CD4-positive, alpha-beta memory T cell (primary cell): ENCODE data around the gene SORCS3. TPM values are rescaled to one million over a fixed set of nuclear protein-coding genes. Genes with fewer than 3 reads are reported as not detected.

Experiments used
- CTCF ChIA-PET: fragments of 350-600 bp; sonication (Branson Sonifier 250); formaldehyde crosslinking; loops from one replicate; lab custom pipeline; 2021; ENCODE audit warnings: inconsistent platforms; ENCODE audit not compliant: partially characterized antibody; lab: Charles Lee
- POLR2A ChIA-PET: fragments of 350-600 bp; sonication (Branson Sonifier 250); formaldehyde crosslinking; loops from one replicate; lab custom pipeline; 2021; ENCODE audit not compliant: partially characterized antibody; lab: Charles Lee
- DNase-seq, 5 donors: peaks; one replicate each; pipeline versions ENCODE4 v3.0.0 to v3.0.0-alpha.2; 2020 to 2022; ENCODE audit warnings: mixed read lengths in 1 of 5
- H3K27ac ChIP-seq: one replicate; pipeline ENCODE4 v1.7.0; 2013; ENCODE audit warnings: low read depth, low read length
- H3K27me3 ChIP-seq: 2 replicates; pipeline ENCODE4 v1.7.0; 2013; ENCODE audit warnings: mild to moderate bottlenecking, low read length, moderate library complexity; ENCODE audit not compliant: insufficient read depth
- H3K36me3 ChIP-seq: 2 replicates; pipeline ENCODE4 v1.7.0; 2013; ENCODE audit warnings: mild to moderate bottlenecking, low read length, moderate library complexity; ENCODE audit not compliant: insufficient read depth
- H3K4me1 ChIP-seq: 2 replicates; pipeline ENCODE4 v1.7.0; 2013; ENCODE audit warnings: mild to moderate bottlenecking, low read length, moderate library complexity; ENCODE audit not compliant: insufficient read depth
- H3K4me3 ChIP-seq, 2 donors: one replicate each; pipeline ENCODE4 v1.7.0; 2013; ENCODE audit warnings: low read length in 2 of 2, mild to moderate bottlenecking in 1 of 2
- H3K9me3 ChIP-seq, 2 donors: one replicate each; pipeline ENCODE4 v1.7.0; 2013; ENCODE audit warnings: low read length in 2 of 2, control low read depth in 1 of 2; ENCODE audit not compliant: control insufficient read depth in 1 of 2
- H3K27ac Mint-ChIP-seq, 7 donors: one replicate each; pipeline ENCODE4 v1.8.0; 2020 to 2021; ENCODE audit warnings: mixed read lengths in 7 of 7, mild to moderate bottlenecking in 6 of 7, inconsistent platforms in 3 of 7, moderate library complexity in 3 of 7
- H3K27me3 Mint-ChIP-seq, 2 donors: one replicate each; pipeline ENCODE4 v1.8.0; 2020 to 2021; ENCODE audit warnings: mixed read lengths in 2 of 2
- H3K36me3 Mint-ChIP-seq, 2 donors: one replicate each; pipeline ENCODE4 v1.8.0; 2020 to 2021; ENCODE audit warnings: mixed read lengths in 2 of 2, inconsistent platforms in 1 of 2, mild to moderate bottlenecking in 1 of 2
- H3K4me1 Mint-ChIP-seq, 4 donors: one replicate each; pipeline ENCODE4 v1.8.0; 2020 to 2021; ENCODE audit warnings: mixed read lengths in 4 of 4, mild to moderate bottlenecking in 1 of 4
- H3K4me3 Mint-ChIP-seq, 8 donors: one replicate each; pipeline ENCODE4 v1.8.0; 2020 to 2021; ENCODE audit warnings: mixed read lengths in 8 of 8, mild to moderate bottlenecking in 7 of 8, moderate library complexity in 6 of 8, inconsistent platforms in 3 of 8
- H3K9me3 Mint-ChIP-seq, 8 donors: one replicate each; pipeline ENCODE4 v1.8.0; 2020 to 2021; ENCODE audit warnings: mixed read lengths in 8 of 8, mild to moderate bottlenecking in 5 of 8, inconsistent platforms in 3 of 8, moderate library complexity in 1 of 8
- intact Hi-C: fragments of 100-400 bp; cut with micrococcal nuclease; formaldehyde crosslinking; loops from one replicate; pipeline ENCODE4 v1.15.1; 2023
- polyA plus RNA-seq, 2 donors: library from polyadenylated mRNA; unstranded; fragments of 300-500 nt; fragmentation: Illumina TruSeq; gene quantifications; one replicate each; pipeline ENCODE4 v1.2.3, GENCODE V29; 2021
- total RNA-seq, 2 experiments: library from RNA; stranded (reverse); gene quantifications; one replicate each; pipeline ENCODE4 v1.2.3, GENCODE V29; 2021

SORCS3 gene
- total and polyA plus RNA-seq, 4 experiments from 2014 or later, result 0.06 to 0.21 TPM; not detected in 2

GRCh38 chr10:105145711-105146110 lies 504.6 kb downstream of the SORCS3 start:
- intact Hi-C loops, result no loop called here
- Histone ChIP-seq H3K4me1 (no peaks in the 10 kb centered on the region), H3K27me3 (no peaks in the 10 kb centered on the region), H3K36me3 (no peaks in the 10 kb centered on the region), H3K9me3 (no peaks in the 10 kb centered on the region), H3K4me3 (no peak overlapping the region), H3K27ac (no peak overlapping the region)
- DNase-seq, result no peak
- H3K27me3 Mint-ChIP-seq, result no peaks in the 10 kb centered on the region
- H3K36me3 Mint-ChIP-seq, result no peaks in the 10 kb centered on the region
- H3K27ac Mint-ChIP-seq, result no peak overlapping the region
- ChIA-PET POLR2A (no interaction called here), CTCF (no interaction called here)
- no peak overlapping the region for H3K4me3 Mint-ChIP-seq
- H3K9me3 Mint-ChIP-seq, result peaks cover 0 to 4% (median 2%) of the 10 kb centered on the region in 8 donors
- no peaks in the 10 kb centered on the region for H3K4me1 Mint-ChIP-seq

DNA sequence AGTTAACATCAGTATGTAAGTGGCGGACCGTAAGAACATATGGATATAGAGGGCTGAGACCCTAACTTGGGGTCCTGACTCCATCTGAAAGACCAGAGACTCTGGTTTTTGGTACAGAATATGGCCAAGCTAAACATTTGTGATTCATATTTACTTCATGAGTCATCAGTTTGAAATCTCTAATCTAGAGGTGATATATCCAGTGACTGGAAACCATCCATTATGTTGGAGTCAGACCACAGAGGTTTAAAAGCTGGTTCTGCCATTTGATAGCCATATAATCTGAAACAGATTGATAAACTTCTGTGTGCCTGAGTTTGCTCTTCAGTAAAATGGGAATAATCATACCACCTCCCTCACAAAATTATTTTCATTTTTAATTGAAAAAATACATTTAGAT lies 505.3 kb downstream of the SORCS3 start:
- ChIA-PET CTCF (no interaction called here), POLR2A (no interaction called here)
- Mint-ChIP-seq H3K4me1 (no peaks in the 10 kb centered on the region), H3K4me3 (no peak overlapping the region), H3K9me3 (peaks cover 0 to 4% (median 2%) of the 10 kb centered on the region in 8 donors), H3K36me3 (no peaks in the 10 kb centered on the region), H3K27me3 (no peaks in the 10 kb centered on the region), H3K27ac (no peak overlapping the region)
- Histone ChIP-seq H3K27me3 (no peaks in the 10 kb centered on the region), H3K9me3 (no peaks in the 10 kb centered on the region), H3K27ac (no peak overlapping the region), H3K4me3 (no peak overlapping the region), H3K36me3 (no peaks in the 10 kb centered on the region), H3K4me1 (no peaks in the 10 kb centered on the region)
- intact Hi-C loops, result no loop called here
- no peak for DNase-seq

GRCh38 chr10:105148456-105148855 lies 507.4 kb downstream of the SORCS3 start:
- no peak overlapping the region for H3K4me3 ChIP-seq
- no peaks in the 10 kb centered on the region for H3K36me3 Mint-ChIP-seq
- no peak overlapping the region for H3K27ac Mint-ChIP-seq
- CTCF ChIA-PET, result no interaction called here
- intact Hi-C loops, result no loop called here
- no peak for DNase-seq
- H3K36me3 ChIP-seq, result no peaks in the 10 kb centered on the region
- no peak overlapping the region for H3K27ac ChIP-seq
- H3K27me3 ChIP-seq, result no peaks in the 10 kb centered on the region
- POLR2A ChIA-PET, result no interaction called here
- no peaks in the 10 kb centered on the region for H3K4me1 Mint-ChIP-seq
- H3K9me3 ChIP-seq, result no peaks in the 10 kb centered on the region
- no peaks in the 10 kb centered on the region for H3K27me3 Mint-ChIP-seq
- H3K9me3 Mint-ChIP-seq, result peaks cover 0 to 4% (median 2%) of the 10 kb centered on the region in 8 donors
- no peak overlapping the region for H3K4me3 Mint-ChIP-seq
- no peaks in the 10 kb centered on the region for H3K4me1 ChIP-seq

DNA sequence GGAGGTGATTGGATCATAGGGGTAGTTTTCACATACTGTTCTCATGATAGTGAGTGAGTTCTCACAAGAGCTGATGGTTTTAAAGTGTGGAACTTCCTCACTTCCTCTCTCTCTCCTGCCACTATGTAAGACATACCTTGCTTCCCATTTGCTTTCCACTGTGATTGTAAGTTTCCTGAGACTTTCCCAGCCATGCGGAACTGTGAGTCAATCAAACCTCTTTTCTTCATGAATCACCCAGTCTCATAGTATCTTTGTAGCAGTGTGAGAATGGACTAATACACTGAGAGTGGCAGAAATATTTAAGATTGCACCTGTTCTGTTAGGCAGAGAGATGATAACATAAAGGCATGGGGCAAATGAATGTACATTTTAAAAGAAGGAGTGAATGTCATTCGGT lies 507.8 kb downstream of the SORCS3 start:
- H3K27me3 Mint-ChIP-seq, result no peaks in the 10 kb centered on the region
- H3K36me3 Mint-ChIP-seq, result no peaks in the 10 kb centered on the region
- CTCF ChIA-PET, result no interaction called here
- no peaks in the 10 kb centered on the region for H3K4me1 Mint-ChIP-seq
- DNase-seq, result no peak
- POLR2A ChIA-PET, result no interaction called here
- Histone ChIP-seq H3K27ac (no peak overlapping the region), H3K4me1 (no peaks in the 10 kb centered on the region), H3K4me3 (no peak overlapping the region), H3K27me3 (no peaks in the 10 kb centered on the region), H3K36me3 (no peaks in the 10 kb centered on the region), H3K9me3 (no peaks in the 10 kb centered on the region)
- intact Hi-C loops, result no loop called here
- peaks cover 0 to 5% (median 2%) of the 10 kb centered on the region in 8 donors for H3K9me3 Mint-ChIP-seq
- H3K27ac Mint-ChIP-seq, result no peak overlapping the region
- no peak overlapping the region for H3K4me3 Mint-ChIP-seq

DNA sequence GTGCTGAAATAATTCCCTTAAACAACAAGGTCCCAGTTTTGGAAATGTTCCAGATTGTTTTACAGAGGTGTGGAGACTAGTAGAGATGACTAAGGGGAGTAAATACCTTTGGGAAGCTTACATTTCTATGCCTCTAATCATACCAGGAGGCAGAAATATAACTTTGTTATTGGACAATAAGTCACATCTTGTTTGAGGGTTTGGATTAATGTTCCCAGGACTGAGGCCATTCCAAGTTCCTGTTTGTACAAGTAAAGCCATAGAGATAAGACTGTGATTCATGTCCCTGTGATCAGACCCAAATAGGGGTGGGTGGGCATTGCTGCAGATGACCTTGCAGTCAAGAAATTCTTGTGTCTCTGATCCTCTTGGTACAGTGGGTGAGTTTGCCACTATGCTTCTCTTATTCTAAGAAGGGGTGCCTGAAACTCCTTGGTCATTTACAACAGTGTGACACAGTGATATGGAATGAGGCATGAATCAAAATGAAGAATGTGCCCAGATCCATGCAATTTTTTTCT lies 508.3 kb downstream of the SORCS3 start:
- Mint-ChIP-seq H3K4me1 (no peaks in the 10 kb centered on the region), H3K9me3 (peaks cover 0 to 6% (median under 1%) of the 10 kb centered on the region in 8 donors), H3K4me3 (no peak overlapping the region), H3K36me3 (no peaks in the 10 kb centered on the region), H3K27me3 (no peaks in the 10 kb centered on the region), H3K27ac (no peak overlapping the region)
- Histone ChIP-seq H3K27ac (no peak overlapping the region), H3K36me3 (no peaks in the 10 kb centered on the region), H3K9me3 (no peaks in the 10 kb centered on the region), H3K4me3 (no peak overlapping the region), H3K4me1 (no peaks in the 10 kb centered on the region), H3K27me3 (no peaks in the 10 kb centered on the region)
- intact Hi-C loops, result no loop called here
- CTCF ChIA-PET, result no interaction called here
- DNase-seq, result no peak
- POLR2A ChIA-PET, result no interaction called here

GRCh38 chr10:105150259-105150880 lies 509.3 kb downstream of the SORCS3 start:
- ChIA-PET POLR2A (no interaction called here), CTCF (no interaction called here)
- Mint-ChIP-seq H3K36me3 (no peaks in the 10 kb centered on the region), H3K9me3 (peaks cover 0 to 6% (median under 1%) of the 10 kb centered on the region in 8 donors), H3K27ac (no peak overlapping the region), H3K4me3 (no peak overlapping the region), H3K27me3 (no peaks in the 10 kb centered on the region), H3K4me1 (no peaks in the 10 kb centered on the region)
- Histone ChIP-seq H3K9me3 (no peaks in the 10 kb centered on the region), H3K4me1 (no peaks in the 10 kb centered on the region), H3K4me3 (no peak overlapping the region), H3K27me3 (no peaks in the 10 kb centered on the region), H3K36me3 (no peaks in the 10 kb centered on the region), H3K27ac (no peak overlapping the region)
- intact Hi-C loops, result no loop called here
- no peak for DNase-seq

GRCh38 chr10:105154736-105155135 lies 513.6 kb downstream of the SORCS3 start:
- intact Hi-C loops, result no loop called here
- H3K36me3 ChIP-seq, result no peaks in the 10 kb centered on the region
- Mint-ChIP-seq H3K36me3 (no peaks in the 10 kb centered on the region), H3K9me3 (peaks cover 0 to 3% (median 0%) of the 10 kb centered on the region in 8 donors), H3K27ac (no peak overlapping the region), H3K4me3 (no peak overlapping the region), H3K4me1 (no peaks in the 10 kb centered on the region), H3K27me3 (no peaks in the 10 kb centered on the region)
- H3K27ac ChIP-seq, result no peak overlapping the region
- CTCF ChIA-PET, result no interaction called here
- H3K4me1 ChIP-seq, result no peaks in the 10 kb centered on the region
- no peaks in the 10 kb centered on the region for H3K27me3 ChIP-seq
- no peak overlapping the region for H3K4me3 ChIP-seq
- DNase-seq, result no peak
- no peaks in the 10 kb centered on the region for H3K9me3 ChIP-seq
- POLR2A ChIA-PET, result no interaction called here
